HG03575 (cell line): ENCODE data around the gene OTOA.
"Not testable (repeated sequence)": the region's sequence is repeated elsewhere in the genome, so short reads cannot be mapped to it uniquely, and the experiment has no call there.

Experiments used
- ATAC-seq: cut with Tn5 transposase; IDR thresholded peaks from one replicate; pipeline ENCODE4 v1.9.1; 2021; ENCODE audit not compliant: unreplicated experiment, insufficient number of reproducible peaks, low FRiP score; ENCODE audit errors: extremely low read depth

Gene OTOA

GRCh38 chr16:21656795-21657768, 6.7 kb upstream of the OTOA start:
- ATAC-seq: no peak

- no peak for ATAC-seq
Measured at GRCh38 chr16:21659124-21659523, 4.6 kb upstream of the OTOA start.

GRCh38 chr16:21664801-21665492, 1.2 kb downstream of the OTOA start:
- ATAC-seq: no peak

GRCh38 chr16:21666772-21667171, 3.0 kb downstream of the OTOA start:
- no peak for ATAC-seq

GRCh38 chr16:21667575-21667974, 3.8 kb downstream of the OTOA start:
- no peak for ATAC-seq

- ATAC-seq: no peak
Measured at GRCh38 chr16:21673469-21673868, 9.7 kb downstream of the OTOA start.

GRCh38 chr16:21674456-21674855, 10.7 kb downstream of the OTOA start:
- not testable (repeated sequence) for ATAC-seq

GRCh38 chr16:21680714-21681113, 16.9 kb downstream of the OTOA start:
- ATAC-seq: not testable (repeated sequence)

GRCh38 chr16:21683184-21683583, 19.4 kb downstream of the OTOA start:
- ATAC-seq: no peak

GRCh38 chr16:21684199-21684598, 20.4 kb downstream of the OTOA start:
- ATAC-seq: no peak

GRCh38 chr16:21685034-21685455, 21.3 kb downstream of the OTOA start:
- ATAC-seq: no peak

GRCh38 chr16:21689107-21689506, 25.3 kb downstream of the OTOA start:
- ATAC-seq: no peak

GRCh38 chr16:21690967-21691366, 27.2 kb downstream of the OTOA start:
- ATAC-seq: not testable (repeated sequence)

GRCh38 chr16:21694609-21695008, 30.8 kb downstream of the OTOA start:
- no peak for ATAC-seq

- ATAC-seq: no peak
Measured at GRCh38 chr16:21697032-21697431, 33.3 kb downstream of the OTOA start.

GRCh38 chr16:21698169-21699032, 34.6 kb downstream of the OTOA start:
- no peak for ATAC-seq

- ATAC-seq: no peak
Measured at GRCh38 chr16:21701271-21701670, 37.5 kb downstream of the OTOA start.

GRCh38 chr16:21702276-21702675, 38.5 kb downstream of the OTOA start:
- no peak for ATAC-seq

GRCh38 chr16:21703156-21703555, 39.4 kb downstream of the OTOA start:
- no peak for ATAC-seq
